Cardiac fibroblast (primary cell): ENCODE results near the gene TRABD2A.

Experiments
- DNase-seq, 2 donors: peaks; one replicate each; pipeline versions ENCODE4 v3.0.0 to v3.0.0-alpha.2; 2010; ENCODE audit warnings: low read depth in 2 of 2
- H3K4me3 ChIP-seq, 2 donors: replicated peaks in 1 of 2; 1 replicate in 1 of 2; 2 replicates in 1 of 2; pipeline ENCODE4 v1.5.1; 2011; ENCODE audit warnings: low read depth in 2 of 2, low read length in 2 of 2, mild to moderate bottlenecking in 2 of 2, moderate library complexity in 1 of 2
- TF ChIP-seq, protein P1 (sequence below): IDR thresholded peaks from one replicate; pipeline ENCODE4 v1.5.1; 2011; ENCODE audit warnings: low read depth, mild to moderate bottlenecking, low read length, inconsistent platforms

TRABD2A gene

DNA sequence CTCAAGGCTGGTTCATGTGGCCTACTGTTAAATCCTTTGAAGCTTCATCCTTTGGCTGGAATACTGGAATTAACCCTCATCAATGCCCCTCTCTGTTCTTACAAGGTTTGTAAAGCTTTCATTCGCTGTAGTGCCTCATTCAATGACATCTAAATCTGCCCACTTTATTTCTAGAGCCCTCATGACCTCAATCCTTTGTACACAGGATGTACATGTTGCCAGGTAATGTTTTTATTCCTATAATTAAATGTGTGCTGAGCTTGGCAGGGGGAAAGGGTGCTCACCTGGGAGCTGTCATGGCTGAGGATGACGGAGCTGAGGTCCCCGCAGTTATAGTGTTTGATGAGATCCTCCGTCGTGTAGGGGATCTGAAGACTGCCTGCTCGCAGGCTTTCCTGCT, 39.3 kb downstream of the TRABD2A start:
- H3K4me3 ChIP-seq = no peak overlapping the region
- no peak for DNase-seq
- TF ChIP-seq, protein P1, sequence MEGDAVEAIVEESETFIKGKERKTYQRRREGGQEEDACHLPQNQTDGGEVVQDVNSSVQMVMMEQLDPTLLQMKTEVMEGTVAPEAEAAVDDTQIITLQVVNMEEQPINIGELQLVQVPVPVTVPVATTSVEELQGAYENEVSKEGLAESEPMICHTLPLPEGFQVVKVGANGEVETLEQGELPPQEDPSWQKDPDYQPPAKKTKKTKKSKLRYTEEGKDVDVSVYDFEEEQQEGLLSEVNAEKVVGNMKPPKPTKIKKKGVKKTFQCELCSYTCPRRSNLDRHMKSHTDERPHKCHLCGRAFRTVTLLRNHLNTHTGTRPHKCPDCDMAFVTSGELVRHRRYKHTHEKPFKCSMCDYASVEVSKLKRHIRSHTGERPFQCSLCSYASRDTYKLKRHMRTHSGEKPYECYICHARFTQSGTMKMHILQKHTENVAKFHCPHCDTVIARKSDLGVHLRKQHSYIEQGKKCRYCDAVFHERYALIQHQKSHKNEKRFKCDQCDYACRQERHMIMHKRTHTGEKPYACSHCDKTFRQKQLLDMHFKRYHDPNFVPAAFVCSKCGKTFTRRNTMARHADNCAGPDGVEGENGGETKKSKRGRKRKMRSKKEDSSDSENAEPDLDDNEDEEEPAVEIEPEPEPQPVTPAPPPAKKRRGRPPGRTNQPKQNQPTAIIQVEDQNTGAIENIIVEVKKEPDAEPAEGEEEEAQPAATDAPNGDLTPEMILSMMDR = no peak

DNA sequence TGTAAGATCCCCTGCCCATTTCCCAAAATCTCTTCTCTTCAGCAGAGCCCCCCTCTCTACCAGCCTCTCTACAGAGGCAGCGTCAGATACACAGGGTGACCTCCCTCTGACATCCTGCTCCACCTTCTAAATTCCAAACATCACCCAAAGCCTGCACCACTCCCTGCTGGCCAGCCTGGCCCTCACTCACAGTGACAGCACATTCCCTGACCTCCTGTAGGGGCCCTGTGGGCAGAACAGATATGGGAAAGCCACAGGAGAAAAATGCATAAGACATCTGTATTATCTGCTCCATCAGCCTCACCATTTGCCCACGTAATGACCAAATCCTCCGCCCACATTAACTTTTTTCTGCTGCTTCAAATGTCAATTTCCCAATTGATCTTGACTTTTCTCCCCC, 40.6 kb downstream of the TRABD2A start:
- TF ChIP-seq, protein P1 = no peak
- H3K4me3 ChIP-seq = no peak overlapping the region

DNA sequence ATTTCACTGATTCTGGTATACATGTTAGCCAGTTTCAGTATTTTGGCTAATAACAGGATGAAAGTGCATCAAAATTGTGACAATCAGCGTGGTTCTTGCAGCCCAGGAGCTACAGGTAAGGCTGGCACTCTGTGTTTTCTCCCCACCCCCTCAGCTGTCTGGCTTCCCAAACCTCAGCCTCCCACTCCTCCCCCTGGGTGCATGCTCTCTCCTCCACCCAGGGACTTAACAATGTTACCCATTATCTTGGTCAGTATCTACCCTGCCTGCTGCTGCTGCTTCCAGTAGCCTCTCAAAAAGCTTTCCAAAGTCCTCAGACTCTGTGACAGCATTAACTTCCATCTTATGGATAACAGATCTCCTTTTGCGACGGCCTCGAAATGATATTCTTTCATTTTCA, 41.0 kb downstream of the TRABD2A start:
- no peak for DNase-seq
- H3K4me3 ChIP-seq = no peak overlapping the region
- TF ChIP-seq, protein P1 = no peak

More for the DNA sequence above, 40.6 kb downstream of the TRABD2A start:
- DNase-seq = peak in 1 of 2 donors; percentile 9

DNA sequence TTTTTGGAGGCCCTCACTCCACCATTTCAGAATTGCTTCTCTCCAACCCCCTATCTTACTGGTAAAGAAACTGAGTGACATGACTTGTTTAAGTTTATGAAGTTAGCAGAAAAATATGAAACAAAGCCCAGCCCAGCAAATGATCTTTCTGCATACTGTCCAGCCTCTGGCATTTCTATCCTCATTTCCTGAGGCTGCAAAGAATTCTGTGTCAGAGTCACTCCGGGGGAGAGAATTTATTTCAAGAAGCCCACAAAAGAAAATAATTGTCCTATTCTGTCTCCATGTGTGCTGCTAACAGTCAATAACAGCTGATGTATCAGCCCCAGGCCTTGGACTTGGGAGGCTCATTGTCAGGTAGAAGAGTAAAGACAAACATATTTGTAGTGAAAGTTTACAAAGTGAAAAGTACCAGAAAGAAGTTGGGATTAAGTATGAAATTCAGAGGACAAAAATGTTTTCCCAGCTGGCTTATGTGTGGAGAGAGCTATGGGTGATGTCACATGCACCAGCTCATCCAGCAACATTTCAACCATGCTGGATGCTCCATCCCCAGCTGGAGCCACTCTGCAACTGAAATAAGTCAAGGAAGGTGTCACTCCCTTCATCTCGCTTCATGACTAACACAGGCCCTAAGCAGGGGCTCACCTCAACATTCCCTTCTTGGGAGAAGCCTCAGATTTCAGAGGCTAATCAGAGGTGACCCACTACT, 42.3 kb downstream of the TRABD2A start:
- no peak for DNase-seq
- TF ChIP-seq, protein P1 = no peak
- H3K4me3 ChIP-seq = no peak overlapping the region

DNA sequence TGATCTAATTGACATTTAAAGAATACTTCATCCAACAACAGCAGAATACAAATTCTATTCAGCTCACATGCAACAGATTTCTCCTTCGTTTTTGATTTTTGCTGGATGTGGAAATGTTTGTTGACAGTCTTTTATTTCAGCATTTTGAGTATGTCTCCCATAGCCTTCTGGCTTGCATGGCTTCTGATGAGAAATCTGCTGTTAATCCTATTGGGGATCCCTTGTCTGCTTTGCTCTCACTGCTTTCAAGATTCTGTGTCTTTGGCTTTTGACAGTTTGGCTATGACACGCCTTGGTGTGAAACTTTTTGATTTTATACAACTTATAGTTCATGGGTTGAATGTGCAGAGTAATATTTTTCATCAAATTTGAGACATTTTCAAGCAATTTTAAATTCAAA, 44.7 kb downstream of the TRABD2A start:
- DNase-seq = no peak
- no peak overlapping the region for H3K4me3 ChIP-seq
- TF ChIP-seq, protein P1 = no peak

DNA sequence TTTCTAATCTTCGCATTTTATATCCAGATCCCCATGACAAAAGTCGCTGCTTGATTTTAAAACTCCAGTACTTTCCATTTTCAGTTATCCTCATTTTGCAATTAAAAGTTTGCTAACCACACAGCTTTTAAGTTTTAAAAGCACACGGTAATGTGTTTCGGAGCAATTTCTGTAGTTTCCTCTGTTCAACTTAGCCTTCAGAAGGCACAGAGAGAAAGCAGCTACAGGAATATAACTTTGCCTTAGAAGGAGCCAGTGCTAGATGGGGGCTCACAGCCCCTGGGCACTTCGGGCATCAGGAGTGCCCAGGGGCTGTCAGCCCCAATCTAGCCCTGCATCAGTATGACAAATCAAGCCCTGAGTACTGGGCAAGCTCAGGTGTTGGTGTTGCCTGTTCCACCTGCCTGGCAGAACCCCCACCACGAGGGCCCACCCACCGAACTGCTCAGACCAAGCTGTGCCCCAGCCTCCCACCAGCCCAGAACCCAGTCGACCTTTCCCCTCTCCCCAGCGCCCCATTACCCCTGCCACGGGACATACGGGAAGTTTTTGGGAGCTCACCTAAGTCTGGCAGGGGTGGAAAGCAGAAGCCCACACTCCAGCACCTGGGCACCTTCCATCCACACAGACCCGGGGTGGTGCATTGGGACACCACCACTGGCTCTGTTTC, 47.3 kb downstream of the TRABD2A start:
- H3K4me3 ChIP-seq = no peak overlapping the region
- TF ChIP-seq, protein P1 = no peak
- no peak for DNase-seq
